T-helper 2 cell treated with Interferon-gamma antibody and Interleukin-4, amounts not matched to agents 5 μg/mL and 100 μg/mL, for 36 hours (primary cell): ENCODE measurements around the gene KCND2.
"Not testable (repeated sequence)": the region's sequence is repeated elsewhere in the genome, so short reads cannot be mapped to it uniquely, and the experiment has no call there.

Experiments
- DNase-seq: peaks from one replicate; pipeline ENCODE4 v3.0.0; 2021; ENCODE audit warnings: low spot score
- H3K27ac Mint-ChIP-seq: one replicate; pipeline ENCODE4 v1.8.0; 2021; ENCODE audit warnings: mild to moderate bottlenecking, mixed read lengths
- H3K27me3 Mint-ChIP-seq: one replicate; pipeline ENCODE4 v1.8.0; 2021; ENCODE audit warnings: low read depth, mixed read lengths
- H3K36me3 Mint-ChIP-seq: one replicate; pipeline ENCODE4 v1.8.0; 2021; ENCODE audit warnings: low read depth, mixed read lengths
- H3K4me1 Mint-ChIP-seq: one replicate; pipeline ENCODE4 v1.8.0; 2021; ENCODE audit warnings: low read depth, mixed read lengths
- H3K4me3 Mint-ChIP-seq: one replicate; pipeline ENCODE4 v1.8.0; 2022; ENCODE audit warnings: mild to moderate bottlenecking, moderate library complexity, mixed read lengths
- H3K9me3 Mint-ChIP-seq: one replicate; pipeline ENCODE4 v1.8.0; 2021; ENCODE audit warnings: mixed read lengths

The KCND2 gene

GRCh38 chr7:120735791-120736190, 462.8 kb downstream of the KCND2 start:
- Mint-ChIP-seq H3K27me3 (no peaks in the 10 kb centered on the region), H3K4me3 (no peak overlapping the region)

GRCh38 chr7:120738816-120739215, 465.8 kb downstream of the KCND2 start:
- H3K36me3 Mint-ChIP-seq, result no peaks in the 10 kb centered on the region
- no peak for DNase-seq
- no peaks in the 10 kb centered on the region for H3K9me3 Mint-ChIP-seq
- H3K4me3 Mint-ChIP-seq, result no peak overlapping the region
- H3K27ac Mint-ChIP-seq, result no peak overlapping the region
- H3K4me1 Mint-ChIP-seq, result no peaks in the 10 kb centered on the region
- no peaks in the 10 kb centered on the region for H3K27me3 Mint-ChIP-seq

More at GRCh38 chr7:120735791-120736190, 462.8 kb downstream of the KCND2 start:
- Mint-ChIP-seq H3K9me3 (no peaks in the 10 kb centered on the region), H3K36me3 (no peaks in the 10 kb centered on the region), H3K4me1 (no peaks in the 10 kb centered on the region), H3K27ac (no peak overlapping the region)
- no peak for DNase-seq

- H3K27me3 Mint-ChIP-seq, result no peaks in the 10 kb centered on the region
- H3K27ac Mint-ChIP-seq, result no peak overlapping the region
- H3K36me3 Mint-ChIP-seq, result no peaks in the 10 kb centered on the region
These were observed 467.4 kb downstream of the KCND2 start for GRCh38 chr7:120740348-120740747.

DNA sequence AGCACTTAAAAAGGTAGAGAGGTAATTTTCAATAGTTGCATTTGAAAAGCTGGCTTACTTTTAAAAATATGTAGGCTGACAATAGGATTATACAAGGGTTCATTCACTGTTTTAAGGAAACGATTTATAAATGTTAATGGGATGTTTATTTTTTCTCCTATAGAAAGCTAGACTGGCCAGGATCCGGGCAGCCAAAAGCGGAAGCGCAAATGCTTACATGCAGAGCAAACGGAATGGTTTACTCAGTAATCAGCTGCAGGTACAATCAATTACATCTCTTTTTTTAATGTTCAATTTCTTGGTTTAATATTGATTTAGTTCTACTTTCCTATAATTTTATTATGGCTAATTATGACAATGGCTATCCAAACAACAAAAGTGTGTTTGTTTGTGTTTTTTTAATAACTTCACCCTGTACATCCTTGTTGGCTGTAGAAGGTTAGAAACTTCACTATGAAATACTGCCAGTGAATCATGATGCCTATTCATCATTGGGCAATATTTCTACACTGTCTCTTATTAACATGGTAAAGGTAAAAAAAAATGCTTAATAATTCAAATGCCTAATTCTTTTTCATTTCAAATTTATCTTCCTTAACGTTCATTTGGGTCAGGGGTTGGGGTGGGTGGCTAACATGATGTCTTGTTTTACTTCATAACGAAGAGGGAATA, 468.5 kb downstream of the KCND2 start:
- no peak overlapping the region for H3K4me3 Mint-ChIP-seq
- no peaks in the 10 kb centered on the region for H3K36me3 Mint-ChIP-seq
- H3K9me3 Mint-ChIP-seq, result no peaks in the 10 kb centered on the region
- H3K27me3 Mint-ChIP-seq, result no peaks in the 10 kb centered on the region
- H3K4me1 Mint-ChIP-seq, result no peaks in the 10 kb centered on the region
- no peak overlapping the region for H3K27ac Mint-ChIP-seq
- DNase-seq, result no peak

More at GRCh38 chr7:120740348-120740747, 467.4 kb downstream of the KCND2 start:
- no peak for DNase-seq
- H3K4me1 Mint-ChIP-seq, result no peaks in the 10 kb centered on the region
- no peaks in the 10 kb centered on the region for H3K9me3 Mint-ChIP-seq
- H3K4me3 Mint-ChIP-seq, result no peak overlapping the region

- Mint-ChIP-seq H3K36me3 (no peaks in the 10 kb centered on the region), H3K4me3 (no peak overlapping the region), H3K9me3 (no peaks in the 10 kb centered on the region), H3K27ac (no peak overlapping the region), H3K4me1 (no peaks in the 10 kb centered on the region), H3K27me3 (no peaks in the 10 kb centered on the region)
- DNase-seq, result no peak
These were observed 469.4 kb downstream of the KCND2 start for GRCh38 chr7:120742372-120742771.

DNA sequence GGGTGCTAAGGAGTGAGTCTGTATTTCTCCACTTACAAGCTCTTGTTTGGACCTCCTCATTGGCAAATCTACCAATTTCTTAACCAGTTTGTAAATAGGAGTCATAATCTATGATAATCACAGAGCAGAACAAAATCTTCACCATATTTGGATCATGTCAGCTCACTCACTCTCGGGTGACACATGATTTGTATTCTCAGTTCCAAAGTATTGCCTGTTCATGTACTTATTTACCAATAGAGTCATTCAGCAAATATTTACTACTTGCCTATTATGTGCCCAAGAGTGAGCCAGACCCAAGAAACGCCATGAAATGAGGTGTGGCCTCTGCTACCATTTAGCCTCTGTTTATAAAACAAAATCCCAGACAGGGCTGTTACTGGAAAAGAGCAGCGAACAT, 470.2 kb downstream of the KCND2 start:
- Mint-ChIP-seq H3K36me3 (no peaks in the 10 kb centered on the region), H3K27me3 (no peaks in the 10 kb centered on the region), H3K9me3 (no peaks in the 10 kb centered on the region), H3K4me1 (no peaks in the 10 kb centered on the region), H3K4me3 (no peak overlapping the region), H3K27ac (no peak overlapping the region)
- DNase-seq, result no peak

DNA sequence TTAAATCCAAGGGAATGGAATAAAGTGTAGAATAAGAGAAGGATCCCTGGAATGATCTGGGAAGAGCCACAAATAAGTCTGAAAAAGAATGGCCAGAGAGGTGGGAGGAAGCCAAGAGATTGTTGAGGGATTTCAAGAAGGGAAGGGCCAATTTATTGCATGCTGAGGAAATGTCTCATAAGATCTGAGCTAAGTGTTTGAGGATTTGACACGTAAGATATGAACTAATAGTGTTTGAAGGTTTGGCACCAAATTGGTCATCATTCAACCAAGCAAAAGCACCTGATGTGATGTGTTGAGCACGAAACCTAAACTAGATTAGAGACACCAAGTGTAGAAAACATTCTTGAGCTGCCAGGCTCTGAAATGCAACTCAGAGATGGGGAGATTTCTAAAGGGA, 487.1 kb downstream of the KCND2 start:
- no peak overlapping the region for H3K27ac Mint-ChIP-seq
- H3K27me3 Mint-ChIP-seq, result no peaks in the 10 kb centered on the region
- H3K4me3 Mint-ChIP-seq, result no peak overlapping the region
- H3K9me3 Mint-ChIP-seq, result no peaks in the 10 kb centered on the region
- no peaks in the 10 kb centered on the region for H3K4me1 Mint-ChIP-seq
- H3K36me3 Mint-ChIP-seq, result no peaks in the 10 kb centered on the region
- no peak for DNase-seq

- H3K36me3 Mint-ChIP-seq, result no peaks in the 10 kb centered on the region
- no peak for DNase-seq
- no peaks in the 10 kb centered on the region for H3K9me3 Mint-ChIP-seq
- H3K4me3 Mint-ChIP-seq, result no peak overlapping the region
- no peak overlapping the region for H3K27ac Mint-ChIP-seq
- no peaks in the 10 kb centered on the region for H3K27me3 Mint-ChIP-seq
- no peaks in the 10 kb centered on the region for H3K4me1 Mint-ChIP-seq
These were observed 487.9 kb downstream of the KCND2 start for GRCh38 chr7:120760851-120761250.

DNA sequence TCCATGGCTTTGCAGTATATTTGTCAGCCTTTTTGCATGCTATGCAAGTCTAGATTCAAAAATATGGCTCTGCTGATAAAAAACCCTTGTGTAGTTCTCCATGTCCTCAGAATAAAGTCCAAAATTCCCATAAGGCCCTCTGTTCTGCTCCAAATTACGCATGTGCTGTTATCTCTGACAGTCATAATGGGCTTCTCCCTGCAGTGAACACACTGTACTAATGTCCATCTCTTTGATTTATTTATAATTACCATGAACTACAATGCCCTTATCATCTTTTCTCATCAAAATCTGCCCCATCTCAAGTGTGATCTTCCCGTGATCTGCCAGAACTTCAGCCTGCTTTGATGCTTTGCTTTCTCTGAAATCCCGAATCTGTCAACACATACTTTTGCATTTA, 497.2 kb downstream of the KCND2 start:
- Mint-ChIP-seq H3K27ac (no peak overlapping the region), H3K4me3 (no peak overlapping the region), H3K27me3 (no peaks in the 10 kb centered on the region), H3K9me3 (no peaks in the 10 kb centered on the region), H3K4me1 (no peaks in the 10 kb centered on the region), H3K36me3 (no peaks in the 10 kb centered on the region)
- DNase-seq, result no peak

GRCh38 chr7:120774481-120774880, 501.5 kb downstream of the KCND2 start:
- no peak for DNase-seq
- H3K9me3 Mint-ChIP-seq, result no peaks in the 10 kb centered on the region
- no peak overlapping the region for H3K27ac Mint-ChIP-seq
- no peaks in the 10 kb centered on the region for H3K27me3 Mint-ChIP-seq
- no peaks in the 10 kb centered on the region for H3K36me3 Mint-ChIP-seq
- no peaks in the 10 kb centered on the region for H3K4me1 Mint-ChIP-seq
- no peak overlapping the region for H3K4me3 Mint-ChIP-seq

DNA sequence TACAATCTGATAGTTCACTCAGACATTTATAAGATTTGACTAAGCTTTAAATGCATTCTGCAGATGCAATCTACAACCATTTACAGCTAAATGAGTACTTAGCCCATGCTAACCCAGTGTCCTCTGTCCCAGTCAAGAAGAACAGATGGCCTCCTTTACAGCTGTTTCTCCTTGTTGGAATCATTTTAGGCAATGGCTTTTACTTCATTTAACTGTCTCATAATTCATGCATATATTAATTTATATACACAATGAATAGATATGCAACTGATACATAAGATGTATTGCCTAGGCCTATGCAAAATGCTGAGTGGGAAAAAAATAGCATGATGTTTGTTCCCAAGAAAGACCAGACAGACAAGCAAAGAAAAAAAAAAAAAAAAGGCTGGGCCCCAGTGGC, 502.8 kb downstream of the KCND2 start:
- Mint-ChIP-seq H3K36me3 (no peaks in the 10 kb centered on the region), H3K27me3 (no peaks in the 10 kb centered on the region), H3K27ac (no peak overlapping the region), H3K9me3 (no peaks in the 10 kb centered on the region), H3K4me1 (no peaks in the 10 kb centered on the region), H3K4me3 (no peak overlapping the region)
- DNase-seq, result no peak

GRCh38 chr7:120779078-120779477, 506.1 kb downstream of the KCND2 start:
- H3K4me1 Mint-ChIP-seq, H3K4me3 Mint-ChIP-seq, H3K9me3 Mint-ChIP-seq, H3K36me3 Mint-ChIP-seq, H3K27ac Mint-ChIP-seq, H3K27me3 Mint-ChIP-seq, DNase-seq: not testable (repeated sequence)

GRCh38 chr7:120780451-120780850, 507.5 kb downstream of the KCND2 start:
- not testable (repeated sequence) for H3K4me1 Mint-ChIP-seq, H3K27ac Mint-ChIP-seq, H3K9me3 Mint-ChIP-seq, H3K4me3 Mint-ChIP-seq, H3K36me3 Mint-ChIP-seq, DNase-seq, H3K27me3 Mint-ChIP-seq

DNA sequence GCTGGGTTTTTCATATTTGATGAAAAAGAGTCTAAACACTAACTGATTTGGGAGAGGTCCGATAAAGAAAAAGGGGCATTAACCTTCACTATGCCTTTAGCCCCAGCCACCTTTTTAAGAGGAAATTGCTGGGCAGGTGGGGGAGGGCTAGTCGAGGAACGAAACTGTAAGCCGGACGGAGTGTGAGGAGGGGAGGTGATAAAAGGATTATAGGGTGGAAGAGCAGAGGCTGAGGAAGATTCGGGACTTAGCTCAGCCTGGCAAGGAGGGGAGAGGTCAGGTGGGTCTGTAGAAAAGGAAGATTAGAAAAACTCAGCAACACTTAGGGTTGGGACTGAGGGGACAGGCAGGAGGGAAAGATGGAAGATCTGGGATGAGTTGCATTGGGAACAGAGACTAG, 508.0 kb downstream of the KCND2 start:
- Mint-ChIP-seq H3K36me3 (no peaks in the 10 kb centered on the region), H3K27me3 (no peaks in the 10 kb centered on the region), H3K4me3 (no peak overlapping the region), H3K9me3 (no peaks in the 10 kb centered on the region), H3K27ac (no peak overlapping the region), H3K4me1 (no peaks in the 10 kb centered on the region)
- no peak for DNase-seq

DNA sequence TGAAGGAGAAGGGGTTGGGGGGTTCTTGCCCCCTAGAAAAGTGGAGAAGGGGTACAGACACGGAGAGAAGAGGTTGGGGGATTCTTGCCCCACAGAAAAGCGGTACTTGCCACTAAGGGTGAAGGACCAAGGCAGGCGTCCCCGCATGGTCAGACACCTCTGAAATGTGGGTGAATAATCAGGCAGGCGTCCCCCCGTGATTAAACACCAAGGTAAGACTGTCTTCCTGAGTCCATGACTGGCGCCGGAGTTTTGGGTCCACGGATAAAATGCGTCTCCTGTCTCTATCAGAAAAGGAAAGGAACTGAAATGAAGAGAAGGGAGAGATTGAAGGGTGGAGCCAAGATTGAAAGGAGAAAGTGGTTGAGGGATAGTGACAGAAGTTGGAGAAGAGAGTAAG, 508.9 kb downstream of the KCND2 start:
- DNase-seq, H3K4me3 Mint-ChIP-seq, H3K9me3 Mint-ChIP-seq, H3K4me1 Mint-ChIP-seq, H3K36me3 Mint-ChIP-seq, H3K27ac Mint-ChIP-seq, H3K27me3 Mint-ChIP-seq: not testable (repeated sequence)
